HG03439 (cell line): ENCODE data around the gene ZNF425.
"Not testable (repeated sequence)": the region's sequence is repeated elsewhere in the genome, so short reads cannot be mapped to it uniquely, and the experiment has no call there.

Experiments used
- ATAC-seq: cut with Tn5 transposase; IDR thresholded peaks from one replicate; pipeline ENCODE4 v1.9.1; 2021; ENCODE audit warnings: mild to moderate bottlenecking, moderate library complexity; ENCODE audit not compliant: unreplicated experiment

Gene ZNF425

GRCh38 chr7:149074116-149074885 is 51.8 kb downstream of the ZNF425 start:
- no peak for ATAC-seq

DNA sequence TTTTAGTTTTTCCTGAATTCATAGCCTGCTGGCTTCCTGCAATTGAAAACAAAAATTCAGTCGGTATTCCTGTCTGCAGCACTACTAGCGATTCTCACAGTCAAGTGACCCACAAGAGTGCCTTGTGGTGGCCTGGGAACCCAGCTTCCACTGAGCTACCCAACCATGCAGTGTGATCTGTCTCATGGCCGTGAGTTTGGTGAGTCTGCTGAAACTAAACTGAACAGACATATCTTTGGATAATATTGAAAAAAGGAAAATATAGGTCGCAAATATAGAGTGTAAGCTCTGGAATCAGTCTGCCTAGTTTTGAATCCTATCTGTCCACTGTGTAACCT is 53.7 kb downstream of the ZNF425 start:
- ATAC-seq, result no peak

DNA sequence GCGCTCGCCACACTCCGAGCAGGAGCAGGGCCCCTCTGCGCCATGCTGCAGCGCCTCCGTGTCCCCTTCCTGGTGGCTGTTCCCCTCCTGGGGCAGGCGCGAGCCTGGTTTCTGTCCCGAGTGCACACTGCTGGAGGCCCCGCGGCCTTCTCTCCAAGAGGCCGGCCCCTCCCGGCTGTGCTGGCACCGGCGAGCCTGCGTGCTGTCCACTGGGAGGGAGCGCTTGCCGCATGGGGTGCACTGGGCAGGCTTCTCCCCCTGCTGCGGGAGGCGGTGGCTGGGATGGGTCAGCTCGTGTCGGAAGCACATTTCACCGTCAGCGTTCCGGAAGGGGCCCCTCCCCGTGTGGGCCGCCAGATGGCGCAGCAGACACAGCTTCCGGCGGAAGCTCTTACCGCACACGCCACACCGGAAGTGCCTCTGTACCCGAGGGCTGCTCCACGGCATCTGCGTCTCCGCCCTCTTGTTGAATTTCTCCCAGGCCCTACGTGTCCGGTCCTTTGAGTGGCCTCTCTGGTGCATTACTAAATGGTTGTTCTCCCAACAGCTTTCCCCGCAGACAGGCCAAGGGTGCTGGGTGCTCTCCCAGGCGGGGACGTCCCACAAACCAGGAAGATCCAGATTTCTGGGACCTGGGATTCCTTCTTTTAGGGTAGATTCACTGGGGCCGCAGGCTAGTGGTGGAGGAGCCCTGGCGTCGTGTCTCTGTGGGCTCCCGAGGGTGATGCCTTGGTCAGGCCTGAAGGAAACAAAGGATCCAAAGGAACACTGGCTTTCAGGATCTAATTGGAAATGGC is 54.3 kb downstream of the ZNF425 start:
- ATAC-seq, result no peak

- no peak for ATAC-seq
Observed at GRCh38 chr7:149071182-149071635, 54.9 kb downstream of the ZNF425 start.

DNA sequence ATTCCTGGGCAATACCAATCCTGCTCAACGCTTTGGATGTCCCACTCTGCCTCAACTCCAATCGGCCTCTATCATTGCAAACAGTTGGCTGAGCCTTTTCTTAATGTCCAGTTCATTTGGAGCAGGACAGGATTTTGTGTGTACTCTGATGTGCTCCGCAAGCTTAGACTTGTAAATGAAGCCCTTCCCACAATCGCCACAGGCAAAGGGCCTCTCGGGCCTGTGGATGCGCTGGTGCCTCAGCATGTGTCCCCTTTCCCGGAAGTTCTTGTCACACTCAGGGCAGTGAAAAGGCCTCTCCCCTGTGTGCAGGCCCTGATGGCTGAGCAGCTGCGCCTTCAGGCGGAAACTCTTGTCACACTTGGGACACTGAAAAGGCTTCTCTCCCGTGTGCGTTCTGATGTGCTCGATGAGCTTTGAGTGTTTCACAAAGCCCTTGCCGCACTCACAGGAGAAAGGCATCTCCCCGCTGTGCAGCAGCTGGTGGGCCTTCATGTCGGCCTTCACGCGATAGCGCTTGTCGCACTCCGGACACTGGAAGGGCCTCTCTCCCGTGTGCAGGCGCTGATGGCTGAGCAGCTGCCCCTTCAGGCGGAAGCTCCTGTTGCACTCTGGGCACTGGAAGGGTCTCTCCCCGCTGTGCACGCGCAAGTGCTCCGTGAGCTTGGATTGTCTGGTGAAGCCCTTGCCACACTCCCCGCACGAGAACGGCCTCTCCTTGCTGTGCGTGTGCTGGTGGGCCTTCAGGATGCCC is 55.6 kb downstream of the ZNF425 start:
- no peak for ATAC-seq

DNA sequence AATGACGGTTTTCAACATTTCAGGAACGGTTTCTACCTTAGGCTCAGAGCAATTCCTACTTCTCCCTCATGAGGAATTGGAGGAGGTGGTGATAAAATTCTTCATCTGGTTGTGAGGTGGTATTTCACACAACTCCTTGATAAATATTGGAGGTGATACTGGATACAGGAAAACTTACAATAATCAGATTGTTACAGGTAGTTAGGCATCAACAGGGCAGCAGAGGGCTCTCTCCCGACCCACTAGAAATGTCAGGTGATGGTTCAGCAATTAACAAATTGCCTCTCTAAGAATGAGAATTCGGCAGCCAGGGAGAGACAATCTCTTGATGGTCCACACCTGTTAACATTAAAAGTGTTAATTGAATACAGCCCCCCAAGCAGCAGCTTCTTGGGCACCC is 58.3 kb downstream of the ZNF425 start:
- ATAC-seq, result no peak

DNA sequence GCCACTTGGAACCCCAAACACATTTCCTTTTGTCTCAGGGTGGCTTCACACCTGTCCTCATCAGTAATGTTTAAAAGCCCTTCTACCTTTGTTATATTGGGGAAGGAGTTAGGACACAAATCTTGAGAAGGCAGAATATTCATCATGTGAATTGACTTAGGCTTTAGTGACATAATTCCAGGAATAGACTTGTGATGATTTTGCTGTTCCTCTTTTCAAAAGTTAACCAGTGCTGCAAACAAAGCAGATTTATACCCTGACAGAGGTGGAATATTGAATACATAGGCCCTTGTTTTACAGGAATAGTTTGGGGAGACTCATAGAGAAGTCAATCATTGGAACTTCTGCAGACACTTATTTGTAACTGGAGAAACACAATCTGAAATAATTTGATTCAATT is 62.6 kb downstream of the ZNF425 start:
- no peak for ATAC-seq

DNA sequence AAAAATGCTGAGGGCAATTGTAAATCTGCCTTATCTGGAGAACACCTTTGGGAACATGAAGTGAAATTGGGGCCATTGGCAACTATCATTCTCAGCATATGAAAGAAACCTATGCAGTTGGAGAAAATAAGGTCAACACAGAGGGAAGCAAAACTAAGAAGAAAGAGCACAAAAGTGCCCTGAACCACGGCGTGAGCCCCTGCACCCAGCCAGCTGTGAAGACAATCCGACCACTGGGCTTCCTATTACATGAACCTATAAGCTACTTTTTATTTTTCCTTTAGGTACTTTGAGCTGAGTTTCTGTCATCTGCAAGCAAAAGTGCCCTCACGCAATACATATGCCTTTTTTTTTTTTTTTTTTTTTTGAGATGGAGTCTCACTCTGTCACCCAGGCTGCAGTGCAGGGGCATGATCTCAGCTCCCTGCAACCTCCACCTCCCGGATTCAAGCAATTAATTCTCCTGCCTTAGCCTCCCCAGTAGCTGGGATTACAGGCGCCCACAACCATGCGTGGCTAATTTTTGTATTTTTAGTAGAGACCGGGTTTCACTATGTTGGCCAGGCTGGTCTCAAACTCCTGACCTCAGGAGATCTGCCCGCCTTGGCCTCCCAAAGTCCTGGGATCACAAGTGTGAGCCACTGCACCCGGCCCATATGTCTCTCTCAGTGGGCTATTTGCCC is 63.8 kb downstream of the ZNF425 start:
- not testable (repeated sequence) for ATAC-seq

GRCh38 chr7:149060156-149060555 is 66.0 kb downstream of the ZNF425 start:
- ATAC-seq, result no peak

GRCh38 chr7:149053885-149054284 is 72.2 kb downstream of the ZNF425 start:
- no peak for ATAC-seq

DNA sequence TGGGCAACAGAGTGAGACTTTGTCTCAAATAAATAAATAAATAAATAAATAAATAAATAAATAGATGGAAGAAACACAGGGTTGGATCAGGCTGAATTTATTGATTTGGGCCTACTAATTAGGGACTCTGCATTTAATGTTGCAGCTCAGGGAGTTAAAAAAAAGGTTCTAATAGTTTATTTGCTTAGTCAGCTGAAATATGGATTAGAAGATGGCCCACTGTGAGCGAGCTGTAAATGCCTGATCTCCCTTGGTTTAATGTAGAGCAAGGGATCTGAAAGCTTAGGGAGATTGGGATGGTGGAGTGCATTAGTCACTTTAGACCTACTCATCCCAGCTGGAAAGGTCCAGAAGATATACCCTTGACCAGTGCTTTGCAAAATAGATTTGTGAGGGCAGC is 72.7 kb downstream of the ZNF425 start:
- no peak for ATAC-seq
